ENCODE results near the gene SDHD.
A peak's percentile ranks its signal among the peaks of the same experiment; 100 is the strongest.

Gene SDHD

GRCh38 chr11:112103446-112103845 lies 16.8 kb downstream of the SDHD start:
- no peak for DNase-seq

- DNase-seq, result no peak
Observed at GRCh38 chr11:112106070-112106469, 19.4 kb downstream of the SDHD start.

GRCh38 chr11:112113539-112114457 lies 27.1 kb downstream of the SDHD start:
- DNase-seq, result peak; percentile 63

- no peak for DNase-seq
Observed at GRCh38 chr11:112114460-112114859, 27.8 kb downstream of the SDHD start.

GRCh38 chr11:112115386-112115785 lies 28.7 kb downstream of the SDHD start:
- no peak for DNase-seq

- peak; percentile 47 for DNase-seq
Observed at GRCh38 chr11:112118176-112118575, 31.5 kb downstream of the SDHD start.

GRCh38 chr11:112121981-112122615 lies 35.4 kb downstream of the SDHD start:
- DNase-seq, result no peak

GRCh38 chr11:112123129-112123528 lies 36.5 kb downstream of the SDHD start:
- DNase-seq, result no peak

GRCh38 chr11:112127056-112127455 lies 40.4 kb downstream of the SDHD start:
- DNase-seq, result no peak

GRCh38 chr11:112128483-112129121 lies 41.9 kb downstream of the SDHD start:
- DNase-seq, result no peak

GRCh38 chr11:112129656-112130055 lies 43.0 kb downstream of the SDHD start:
- DNase-seq, result no peak

GRCh38 chr11:112132737-112133136 lies 46.1 kb downstream of the SDHD start:
- DNase-seq, result no peak

GRCh38 chr11:112134473-112134872 lies 47.8 kb downstream of the SDHD start:
- DNase-seq, result no peak

- no peak for DNase-seq
Observed at GRCh38 chr11:112143597-112143996, 56.9 kb downstream of the SDHD start.
